HTR-8/SVneo (cell line): ENCODE results near the gene TADA2A.
A peak's percentile ranks its signal among the peaks of the same experiment; 100 is the strongest.
"Not testable (repeated sequence)": the region's sequence is repeated elsewhere in the genome, so short reads cannot be mapped to it uniquely, and the experiment has no call there.

Experiments
- DNase-seq: peaks from one replicate; pipeline ENCODE4 v3.0.0; 2011; ENCODE audit warnings: low spot score, mixed read lengths; ENCODE audit not compliant: insufficient read length
- FAIRE-seq: peaks from 2 replicates; lab custom pipeline; 2011; peaks lifted over from hg19 to GRCh38; lab: Jason Lieb, UNC

TADA2A gene

GRCh38 chr17:37450112-37450511 lies 43.4 kb downstream of the TADA2A start:
- FAIRE-seq, result no peak

GRCh38 chr17:37457801-37458200 lies 51.1 kb downstream of the TADA2A start:
- DNase-seq, FAIRE-seq: not testable (repeated sequence)

More at GRCh38 chr17:37450112-37450511, 43.4 kb downstream of the TADA2A start:
- DNase-seq, result no peak

GRCh38 chr17:37458805-37459204 lies 52.1 kb downstream of the TADA2A start:
- DNase-seq (peak; percentile 47), FAIRE-seq (no peak)

- FAIRE-seq (no peak), DNase-seq (no peak)
These were observed 55.0 kb downstream of the TADA2A start for GRCh38 chr17:37461668-37462067.

- DNase-seq (no peak), FAIRE-seq (no peak)
These were observed 55.8 kb downstream of the TADA2A start for GRCh38 chr17:37462492-37462891.

GRCh38 chr17:37463039-37463438 lies 56.4 kb downstream of the TADA2A start:
- FAIRE-seq, result no peak
- no peak for DNase-seq

- peak; percentile 88 for DNase-seq
- FAIRE-seq, result no peak
These were observed 58.5 kb downstream of the TADA2A start for GRCh38 chr17:37465069-37465616.

GRCh38 chr17:37466471-37466870 lies 59.8 kb downstream of the TADA2A start:
- DNase-seq (no peak), FAIRE-seq (no peak)

- no peak for FAIRE-seq
These were observed 63.5 kb downstream of the TADA2A start for GRCh38 chr17:37470181-37470580.

GRCh38 chr17:37475731-37476420 lies 69.2 kb downstream of the TADA2A start:
- FAIRE-seq (no peak), DNase-seq (no peak)

More at GRCh38 chr17:37470181-37470580, 63.5 kb downstream of the TADA2A start:
- DNase-seq, result no peak

GRCh38 chr17:37476431-37477120 lies 69.9 kb downstream of the TADA2A start:
- no peak for FAIRE-seq
- peak; percentile 64 for DNase-seq

GRCh38 chr17:37478187-37478586 lies 71.5 kb downstream of the TADA2A start:
- FAIRE-seq, result no peak
- DNase-seq, result no peak

- DNase-seq (no peak), FAIRE-seq (no peak)
These were observed 72.3 kb downstream of the TADA2A start for GRCh38 chr17:37479025-37479424.

- DNase-seq (no peak), FAIRE-seq (no peak)
These were observed 73.7 kb downstream of the TADA2A start for GRCh38 chr17:37480427-37480826.

- FAIRE-seq, result no peak
- DNase-seq, result no peak
These were observed 74.4 kb downstream of the TADA2A start for GRCh38 chr17:37481001-37481665.

GRCh38 chr17:37483311-37484039 lies 76.8 kb downstream of the TADA2A start:
- FAIRE-seq, result no peak
- DNase-seq, result peak; percentile 32

- FAIRE-seq, result no peak
These were observed 79.4 kb downstream of the TADA2A start for GRCh38 chr17:37485938-37486570.

GRCh38 chr17:37488009-37488604 lies 81.4 kb downstream of the TADA2A start:
- FAIRE-seq (no peak), DNase-seq (peak; percentile 90)

More at GRCh38 chr17:37485938-37486570, 79.4 kb downstream of the TADA2A start:
- DNase-seq, result no peak

GRCh38 chr17:37488607-37489196 lies 82.0 kb downstream of the TADA2A start:
- FAIRE-seq, result no peak

More at GRCh38 chr17:37488607-37489196, 82.0 kb downstream of the TADA2A start:
- DNase-seq, result peak; percentile 85
